GM23248 (cell line): Measurements from ENCODE around the gene OR1I1.

Experiments
- EZH2 ChIP-seq: fragments of 200-600 bp; sonication (generic); IDR thresholded peaks from 2 replicates; pipeline ENCODE4 v1.6.1; 2018; ENCODE audit warnings: antibody characterized with exemption, mild to moderate bottlenecking; ENCODE audit not compliant: insufficient read depth, poor library complexity, severe bottlenecking
- EZH2phosphoT487 ChIP-seq: fragments of 200-600 bp; sonication (generic); IDR thresholded peaks from 2 replicates; pipeline ENCODE4 v1.6.1; 2018; ENCODE audit warnings: antibody characterized with exemption, moderate library complexity, mild to moderate bottlenecking, low read depth; ENCODE audit not compliant: insufficient read depth

GRCh38 chr19:15123031-15123890, 41.2 kb downstream of the OR1I1 start:
- TF ChIP-seq EZH2 = no peak
- TF ChIP-seq EZH2phosphoT487 = no peak
